Lower leg skin (tissue), 4 donors: ENCODE data around the gene PPM1E. TPM values are rescaled to one million over a fixed set of nuclear protein-coding genes. Genes with fewer than 3 reads are reported as not detected.
A peak's percentile ranks its signal among the peaks of the same experiment; 100 is the strongest.

Experiments
- DNase-seq, 2 donors: peaks; one replicate each; pipeline ENCODE4 v3.0.0-alpha.2; 2019; ENCODE audit warnings: low spot score in 2 of 2
- H3K4me3 ChIP-seq: fragments of 200-600 bp; sonication (generic); 2 replicates; pipeline ENCODE4 v1.5.1; 2017; ENCODE audit warnings: mild to moderate bottlenecking, low read depth; ENCODE audit not compliant: poor library complexity, severe bottlenecking
- POLR2A ChIP-seq, 2 donors: fragments of 450-650 bp; IDR thresholded peaks; one replicate each; pipeline ENCODE4 v1.6.1; 2016 to 2017; ENCODE audit warnings: antibody characterized with exemption in 2 of 2, mild to moderate bottlenecking in 1 of 2, moderate library complexity in 1 of 2
- WGBS, 2 donors: methylation state at CpG; one replicate each; pipeline ENCODE4 v1.1.5; 2018; 5-methylcytosine and 5-hydroxymethylcytosine counted together
- intact Hi-C: fragments of 100-400 bp; cut with DNase I; formaldehyde crosslinking; loops from one replicate; pipeline ENCODE4 v1.15.0; 2023; ENCODE audit warnings: low total_unique reads
- total RNA-seq, 4 donors: library from RNA; depleted of rRNA; stranded (reverse); fragments of >200 nt; gene quantifications; one replicate each; pipeline ENCODE4 v1.1.0, GENCODE V29; 2016
- TF ChIP-seq, protein P1 (sequence below), 3 donors: fragments of 450-650 bp; IDR thresholded peaks; one replicate each; pipeline ENCODE4 v1.5.1; 2016; ENCODE audit warnings: antibody characterized with exemption in 3 of 3, mild to moderate bottlenecking in 3 of 3, moderate library complexity in 2 of 3

Gene PPM1E
- total RNA-seq: under 1 TPM in 3 of 4 donors, not detected in 1; 0.06 to 0.21 (median 0.15) TPM

DNA sequence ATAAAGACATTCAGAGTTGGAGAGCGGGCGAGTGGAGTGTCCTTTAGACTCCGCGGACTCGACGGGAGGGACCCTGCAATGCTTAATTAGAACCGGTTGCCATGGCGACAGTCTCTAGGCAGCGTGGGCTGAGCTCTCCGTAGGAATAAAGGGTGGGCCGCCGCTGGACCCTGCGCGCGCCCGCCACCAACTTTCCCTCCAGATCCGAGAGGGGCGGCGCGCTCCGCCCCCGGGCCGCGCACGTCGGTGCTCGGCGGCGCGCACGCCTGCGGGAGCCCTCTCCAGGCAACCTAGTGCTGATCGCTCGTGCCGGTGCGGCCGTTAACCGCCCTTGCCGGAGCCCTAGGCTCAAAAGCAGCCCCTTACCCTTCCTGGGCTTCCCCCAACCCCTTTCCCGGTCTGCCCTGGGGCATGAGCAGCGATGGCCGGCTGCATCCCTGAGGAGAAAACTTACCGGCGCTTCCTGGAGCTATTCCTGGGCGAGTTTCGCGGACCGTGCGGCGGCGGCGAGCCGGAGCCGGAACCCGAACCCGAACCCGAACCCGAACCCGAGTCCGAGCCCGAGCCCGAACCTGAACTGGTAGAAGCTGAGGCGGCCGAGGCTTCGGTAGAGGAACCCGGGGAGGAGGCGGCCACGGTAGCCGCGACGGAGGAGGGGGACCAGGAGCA lies at the start of gene PPM1E:
Gene PPM1E, plus strand, starts transcription at position 278 of the 669 bp plus-strand sequence.
- no peak for TF ChIP-seq POLR2A (IDR thresholded peaks at IDR 0.05)
- TF ChIP-seq, protein P1, sequence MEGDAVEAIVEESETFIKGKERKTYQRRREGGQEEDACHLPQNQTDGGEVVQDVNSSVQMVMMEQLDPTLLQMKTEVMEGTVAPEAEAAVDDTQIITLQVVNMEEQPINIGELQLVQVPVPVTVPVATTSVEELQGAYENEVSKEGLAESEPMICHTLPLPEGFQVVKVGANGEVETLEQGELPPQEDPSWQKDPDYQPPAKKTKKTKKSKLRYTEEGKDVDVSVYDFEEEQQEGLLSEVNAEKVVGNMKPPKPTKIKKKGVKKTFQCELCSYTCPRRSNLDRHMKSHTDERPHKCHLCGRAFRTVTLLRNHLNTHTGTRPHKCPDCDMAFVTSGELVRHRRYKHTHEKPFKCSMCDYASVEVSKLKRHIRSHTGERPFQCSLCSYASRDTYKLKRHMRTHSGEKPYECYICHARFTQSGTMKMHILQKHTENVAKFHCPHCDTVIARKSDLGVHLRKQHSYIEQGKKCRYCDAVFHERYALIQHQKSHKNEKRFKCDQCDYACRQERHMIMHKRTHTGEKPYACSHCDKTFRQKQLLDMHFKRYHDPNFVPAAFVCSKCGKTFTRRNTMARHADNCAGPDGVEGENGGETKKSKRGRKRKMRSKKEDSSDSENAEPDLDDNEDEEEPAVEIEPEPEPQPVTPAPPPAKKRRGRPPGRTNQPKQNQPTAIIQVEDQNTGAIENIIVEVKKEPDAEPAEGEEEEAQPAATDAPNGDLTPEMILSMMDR (IDR thresholded peaks at IDR 0.05): no peak
- intact Hi-C loops: no loop called here
- no peak for DNase-seq
- H3K4me3 ChIP-seq: peak within 1 kb of the TSS; percentile 48
- 2 to 8% methylated on average over 9 to 41 of the region's 71 CpGs for WGBS, 2 donors

DNA sequence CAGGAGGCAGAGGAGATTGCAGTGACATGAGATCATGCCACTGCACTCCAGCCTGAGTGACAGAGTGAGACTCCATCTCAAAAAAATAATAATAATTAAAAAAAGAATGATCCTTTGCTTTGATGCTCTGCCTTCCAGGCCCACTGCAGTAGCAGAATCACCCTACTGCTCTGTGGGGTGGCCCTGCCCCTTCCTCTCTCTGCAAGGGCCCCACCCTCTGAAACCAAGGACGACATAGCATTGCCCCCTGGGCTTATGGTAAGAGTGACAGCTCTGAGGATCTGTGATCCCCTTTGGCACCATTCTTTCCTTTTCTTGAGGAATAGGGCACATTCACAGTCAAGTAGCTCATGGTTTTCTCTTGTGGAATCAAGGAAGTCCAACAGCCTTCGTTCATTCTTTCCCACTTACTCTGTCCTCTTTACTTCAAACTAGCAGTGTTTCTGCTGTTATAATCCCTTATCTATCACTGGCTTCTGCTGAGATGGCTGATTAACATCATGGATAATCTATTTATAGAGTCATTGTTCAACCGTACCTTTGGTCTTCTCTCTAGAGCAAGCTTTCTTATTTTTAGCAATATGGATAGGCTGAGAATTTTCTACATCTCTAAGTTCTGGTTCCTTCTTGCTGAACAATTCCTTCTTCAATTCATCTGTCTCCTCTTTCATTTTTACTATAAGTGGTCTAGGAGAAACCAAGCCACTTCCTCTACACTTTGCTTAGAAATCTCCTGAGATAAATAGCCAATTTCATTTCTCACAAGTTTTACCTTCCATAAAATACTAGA lies 49.1 kb upstream of the PPM1E start:
- 67 to 70% methylated on average over 3 of the region's 3 CpGs for WGBS, 2 donors
- TF ChIP-seq, protein P1 (IDR thresholded peaks at IDR 0.05): no peak
- TF ChIP-seq POLR2A (IDR thresholded peaks at IDR 0.05): no peak
- no peak overlapping the region for H3K4me3 ChIP-seq
- no peak for DNase-seq
- intact Hi-C loops: no loop called here

- intact Hi-C loops: no loop called here
- H3K4me3 ChIP-seq: no peak overlapping the region
- peak in 1 of 2 donors; percentile 21 for DNase-seq
- TF ChIP-seq POLR2A (IDR thresholded peaks at IDR 0.05): no peak
- TF ChIP-seq, protein P1 (IDR thresholded peaks at IDR 0.05): peak in 1 of 3 donors; percentile 18
- 52 to 53% methylated on average over 4 of the region's 4 CpGs for WGBS, 2 donors
These were observed 44.6 kb upstream of the PPM1E start for GRCh38 chr17:58710948-58711552.

DNA sequence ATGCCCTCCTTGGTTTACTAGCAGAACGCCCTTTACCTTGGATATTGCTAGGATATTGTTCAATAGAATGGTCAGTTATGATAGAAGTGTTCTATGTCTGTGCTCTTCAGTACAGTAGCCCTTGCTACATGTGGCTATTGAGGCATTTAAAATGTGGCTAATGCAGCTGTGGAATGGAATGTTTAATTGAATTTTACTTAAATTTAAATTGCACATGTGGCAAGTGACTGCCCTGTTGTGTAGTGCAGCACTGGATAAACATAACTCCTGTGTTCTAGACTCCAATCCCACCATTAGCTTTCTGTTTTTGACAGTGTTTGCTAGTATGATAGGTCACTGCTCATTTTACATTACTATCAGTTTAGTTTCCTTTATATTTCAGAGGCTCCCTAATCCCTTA lies 33.4 kb upstream of the PPM1E start:
- no peak for TF ChIP-seq POLR2A (IDR thresholded peaks at IDR 0.05)
- TF ChIP-seq, protein P1 (IDR thresholded peaks at IDR 0.05): no peak
- WGBS, 2 donors: 89 to 91% methylated on average over 1 of the region's 1 CpG
- no peak for DNase-seq
- intact Hi-C loops: no loop called here
- H3K4me3 ChIP-seq: no peak overlapping the region

GRCh38 chr17:58722696-58723095 lies 33.0 kb upstream of the PPM1E start:
- WGBS, 2 donors: 93 to 94% methylated on average over 2 of the region's 2 CpGs

More at GRCh38 chr17:58722696-58723095, 33.0 kb upstream of the PPM1E start:
- intact Hi-C loops: no loop called here
- no peak for DNase-seq
- TF ChIP-seq POLR2A (IDR thresholded peaks at IDR 0.05): no peak
- TF ChIP-seq, protein P1 (IDR thresholded peaks at IDR 0.05): no peak
- H3K4me3 ChIP-seq: no peak overlapping the region
